Kidney (tissue), 14 donors: ENCODE measurements around the gene QPRT. TPM values are rescaled to one million over a fixed set of nuclear protein-coding genes. Genes with fewer than 3 reads are reported as not detected.

Experiments used
- DNase-seq, 5 donors: peaks; one replicate each; pipeline ENCODE4 v3.0.0-alpha.2; 2013 to 2020
- FAIRE-seq: peaks from 2 replicates; lab custom pipeline; 2012; peaks lifted over from hg19 to GRCh38; lab: Jason Lieb, UNC
- H3K27ac ChIP-seq, 2 donors: one replicate each; pipeline ENCODE4 v1.7.0; 2013; ENCODE audit warnings: low read depth in 2 of 2, low read length in 2 of 2, inconsistent platforms in 1 of 2
- H3K27me3 ChIP-seq: one replicate; pipeline ENCODE4 v1.7.1; 2013; ENCODE audit warnings: low read length, inconsistent platforms; ENCODE audit not compliant: control insufficient read depth, insufficient read depth
- H3K36me3 ChIP-seq, 3 donors: one replicate each; pipeline versions ENCODE4 v1.7.0 to v1.7.1; 2013; ENCODE audit warnings: low read length in 3 of 3, control low read depth in 1 of 3, inconsistent platforms in 1 of 3; ENCODE audit not compliant: insufficient read depth in 3 of 3, control insufficient read depth in 2 of 3
- H3K4me1 ChIP-seq, 3 donors: one replicate each; pipeline versions ENCODE4 v1.7.0 to v1.7.1; 2013; ENCODE audit warnings: low read length in 3 of 3, inconsistent platforms in 1 of 3, low read depth in 1 of 3; ENCODE audit not compliant: control insufficient read depth in 2 of 3, insufficient read depth in 2 of 3
- H3K4me3 ChIP-seq, 3 donors: one replicate each; pipeline versions ENCODE4 v1.7.0 to v1.8.1; 2013; ENCODE audit warnings: low read length in 3 of 3, control low read depth in 1 of 3, inconsistent platforms in 1 of 3
- H3K9ac ChIP-seq, 3 donors: one replicate each; pipeline versions ENCODE4 v1.7.0 to v1.7.1; 2013; ENCODE audit warnings: low read length in 3 of 3, control low read depth in 1 of 3, inconsistent platforms in 1 of 3
- H3K9me3 ChIP-seq, 3 donors: one replicate each; pipeline versions ENCODE4 v1.7.0 to v1.7.1; 2013; ENCODE audit warnings: low read length in 3 of 3, control low read depth in 1 of 3, inconsistent platforms in 1 of 3; ENCODE audit not compliant: control insufficient read depth in 2 of 3, insufficient read depth in 1 of 3
- CTCF ChIP-seq: IDR thresholded peaks from 3 replicates; pipeline ENCODE4 v1.5.1; 2012; ENCODE audit warnings: mild to moderate bottlenecking, moderate library complexity, borderline replicate concordance; ENCODE audit not compliant: insufficient read depth; ENCODE audit errors: extremely low read depth
- intact Hi-C: fragments of 100-400 bp; cut with DNase I; formaldehyde crosslinking; loops from one replicate; pipeline ENCODE4 v1.11.1; 2022
- polyA plus RNA-seq: library from polyadenylated mRNA; stranded (reverse); fragments of 350-450 nt; fragmentation: Illumina TruSeq; extraction: RNeasy Lipid Tissue Mini Kit (QIAGEN cat#74804); gene quantifications from one replicate; pipeline ENCODE4 v1.2.3, GENCODE V29; 2014; ENCODE audit warnings: low read depth, low replicate concordance; ENCODE audit not compliant: insufficient read depth
- total RNA-seq: library from RNA; stranded (reverse); fragmentation: NEBNext Ultra II Directional; extraction: Animal tissue kit (Norgen Biotek cat#: 25700); gene quantifications from one replicate; pipeline ENCODE4 v1.2.1, GENCODE V29; 2021
- donor health status: control.
- donor health status: control.
- donor health status: control.
- donor health status: control.
- donor health status: control.
- donor health status: DM: yes; HTN: yes; CAD: no.
- donor health status: Normal renal cell carcinoma (clear cell type).

QPRT gene
- total and polyA plus RNA-seq, 2 donors from 2014 or later = 13.9 to 168 TPM

GRCh38 chr16:29675811-29676643, 3.0 kb upstream of the QPRT start:
- DNase-seq (peak in 2 of 5 donors; percentile 53 to 67), FAIRE-seq (no peak)
- H3K27ac ChIP-seq = no peak overlapping the region
- peaks cover 0 to 7% (median 0%) of the 10 kb centered on the region in 3 donors for H3K4me1 ChIP-seq
- no peak overlapping the region for H3K4me3 ChIP-seq
- H3K9ac ChIP-seq = no peak overlapping the region
- no peaks in the 10 kb centered on the region for H3K27me3 ChIP-seq
- intact Hi-C loops = no loop called here
- H3K36me3 ChIP-seq = no peaks in the 10 kb centered on the region
- TF ChIP-seq CTCF = no peak
- H3K9me3 ChIP-seq = no peaks in the 10 kb centered on the region

GRCh38 chr16:29676989-29677785, 1.8 kb upstream of the QPRT start:
- H3K9ac ChIP-seq = no peak overlapping the region
- H3K4me1 ChIP-seq = peaks cover 0 to 7% (median 0%) of the 10 kb centered on the region in 3 donors
- no peak for TF ChIP-seq CTCF
- no peaks in the 10 kb centered on the region for H3K9me3 ChIP-seq
- H3K36me3 ChIP-seq = no peaks in the 10 kb centered on the region
- H3K4me3 ChIP-seq = no peak overlapping the region
- FAIRE-seq (no peak), DNase-seq (no peak)
- H3K27me3 ChIP-seq = no peaks in the 10 kb centered on the region
- H3K27ac ChIP-seq = no peak overlapping the region
- intact Hi-C loops = no loop called here

- Histone ChIP-seq H3K27ac (peak overlapping the region; percentile 47 to 73), H3K4me1 (peaks cover 0 to 2% (median 0%) of the 10 kb centered on the region in 3 donors), H3K36me3 (no peaks in the 10 kb centered on the region), H3K9ac (no peak overlapping the region), H3K9me3 (no peaks in the 10 kb centered on the region), H3K4me3 (peak overlapping the region; percentile 45 to 72 (median 57)), H3K27me3 (no peaks in the 10 kb centered on the region)
- DNase-seq = peak in 4 of 5 donors; percentile 80 to 92 (median 87)
- no peak for TF ChIP-seq CTCF
- FAIRE-seq = no peak
- intact Hi-C loops = no loop called here
Measured at GRCh38 chr16:29680180-29680598, 1.2 kb downstream of the QPRT start.
